Body of pancreas (tissue), 4 donors: ENCODE results near the gene RINL.

Source experiments
- POLR2A ChIP-seq, 3 donors: fragments of 450-650 bp; IDR thresholded peaks; one replicate each; pipeline ENCODE4 v1.6.1; 2016; ENCODE audit warnings: antibody characterized with exemption in 3 of 3, mild to moderate bottlenecking in 2 of 3
- TF ChIP-seq, protein P1 (sequence below), 7 experiments: fragments of 450-650 bp in 4 of 7; fragments of 200-600 bp in 3 of 7; sonication (generic) in 3 of 7; IDR thresholded peaks; one replicate each; pipeline ENCODE4 v1.5.1; 2016 to 2019; ENCODE audit warnings: antibody characterized with exemption in 7 of 7

DNA sequence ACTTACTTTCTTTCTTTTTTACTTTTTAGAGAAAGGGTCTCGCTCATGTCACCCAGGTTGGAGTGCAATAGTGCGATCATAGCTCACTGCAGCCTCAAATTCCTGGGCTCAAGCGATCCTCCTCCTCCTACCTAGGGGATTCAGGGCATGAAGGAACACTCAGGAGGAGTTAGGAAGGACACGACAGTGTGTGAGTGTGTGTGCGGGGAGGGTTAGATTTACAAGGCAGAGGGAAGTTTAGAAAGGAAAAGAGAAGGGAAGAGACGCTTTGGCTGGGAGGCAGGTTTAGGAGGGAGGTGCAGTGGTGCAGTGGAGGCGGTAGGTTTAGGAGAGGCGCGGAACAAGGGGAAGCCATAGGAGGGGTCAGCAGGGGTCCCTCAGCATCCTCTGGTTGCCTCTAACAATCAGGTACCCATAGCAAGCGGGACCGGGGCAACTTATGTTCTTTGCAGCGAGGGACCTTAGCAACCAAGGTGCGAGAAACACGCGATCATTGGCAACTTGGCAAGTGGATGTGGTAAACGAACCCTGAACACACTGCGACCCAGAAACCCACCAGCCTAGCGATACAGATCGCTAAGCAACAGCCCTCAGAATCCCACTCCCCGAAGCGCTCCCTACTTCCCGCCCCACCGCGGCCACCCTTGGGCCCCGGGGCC is 20.8 kb upstream of the RINL start:
- TF ChIP-seq, protein P1, sequence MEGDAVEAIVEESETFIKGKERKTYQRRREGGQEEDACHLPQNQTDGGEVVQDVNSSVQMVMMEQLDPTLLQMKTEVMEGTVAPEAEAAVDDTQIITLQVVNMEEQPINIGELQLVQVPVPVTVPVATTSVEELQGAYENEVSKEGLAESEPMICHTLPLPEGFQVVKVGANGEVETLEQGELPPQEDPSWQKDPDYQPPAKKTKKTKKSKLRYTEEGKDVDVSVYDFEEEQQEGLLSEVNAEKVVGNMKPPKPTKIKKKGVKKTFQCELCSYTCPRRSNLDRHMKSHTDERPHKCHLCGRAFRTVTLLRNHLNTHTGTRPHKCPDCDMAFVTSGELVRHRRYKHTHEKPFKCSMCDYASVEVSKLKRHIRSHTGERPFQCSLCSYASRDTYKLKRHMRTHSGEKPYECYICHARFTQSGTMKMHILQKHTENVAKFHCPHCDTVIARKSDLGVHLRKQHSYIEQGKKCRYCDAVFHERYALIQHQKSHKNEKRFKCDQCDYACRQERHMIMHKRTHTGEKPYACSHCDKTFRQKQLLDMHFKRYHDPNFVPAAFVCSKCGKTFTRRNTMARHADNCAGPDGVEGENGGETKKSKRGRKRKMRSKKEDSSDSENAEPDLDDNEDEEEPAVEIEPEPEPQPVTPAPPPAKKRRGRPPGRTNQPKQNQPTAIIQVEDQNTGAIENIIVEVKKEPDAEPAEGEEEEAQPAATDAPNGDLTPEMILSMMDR (IDR thresholded peaks at IDR 0.05), result no peak
- no peak for TF ChIP-seq POLR2A (IDR thresholded peaks at IDR 0.05)
